Measurements from ENCODE around the gene DTYMK. TPM values are rescaled to one million over a fixed set of nuclear protein-coding genes. Genes with fewer than 3 reads are reported as not detected.

DTYMK gene
- total and polyA plus RNA-seq, 10 of the 15 experiments (the other 5 are each of a cell fraction or from before 2014, with no cell fraction given): 7.0 to 220 (median 59.3) TPM

DNA sequence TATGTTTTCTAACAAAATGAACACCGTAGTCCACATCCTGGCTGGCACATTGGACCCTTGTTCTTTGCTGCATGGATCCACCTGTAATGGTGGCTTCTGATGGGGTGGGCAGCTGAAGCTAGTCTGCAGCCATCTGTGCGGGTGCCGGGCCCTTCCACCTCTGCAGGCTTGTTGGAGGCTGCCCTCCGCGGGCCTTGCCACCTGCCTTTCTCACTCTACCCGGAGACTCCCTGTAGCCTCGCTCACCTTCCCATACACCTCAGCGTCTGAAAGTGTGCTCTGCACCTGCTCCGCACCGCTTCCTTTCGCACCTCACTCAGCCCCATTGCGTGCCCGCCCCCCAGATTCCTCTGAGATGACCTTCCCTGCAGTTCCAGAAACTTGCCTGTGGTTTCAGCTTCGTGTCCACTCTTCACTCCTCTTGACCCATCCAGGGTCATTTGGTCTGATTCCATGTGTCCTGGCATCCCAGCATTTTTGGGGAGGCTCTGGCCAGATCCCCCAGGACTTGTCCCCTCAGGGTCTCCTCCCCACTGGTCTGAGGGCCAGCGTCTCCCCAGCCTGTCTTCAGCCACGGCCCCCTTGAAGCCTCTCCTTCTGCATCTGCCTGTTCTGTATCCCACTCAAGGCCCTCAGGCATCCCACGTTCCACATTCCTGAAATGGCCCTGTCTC is 31.0 kb downstream of the DTYMK start (continued):
- no peak for TF ChIP-seq SMAD1 (IDR thresholded peaks at IDR 0.05; ENCODE audit: low read depth, partially characterized antibody)
- no peak for TF ChIP-seq MEF2A (IDR thresholded peaks at IDR 0.05; ENCODE audit: insufficient read depth, low read depth, low read length)
- TF ChIP-seq NFIC (IDR thresholded peaks at IDR 0.05; ENCODE audit: low read depth, low read length): no peak
- no peak for TF ChIP-seq ASH2L (IDR thresholded peaks at IDR 0.05; ENCODE audit: borderline replicate concordance, low read depth)
- TF ChIP-seq, protein P1, sequence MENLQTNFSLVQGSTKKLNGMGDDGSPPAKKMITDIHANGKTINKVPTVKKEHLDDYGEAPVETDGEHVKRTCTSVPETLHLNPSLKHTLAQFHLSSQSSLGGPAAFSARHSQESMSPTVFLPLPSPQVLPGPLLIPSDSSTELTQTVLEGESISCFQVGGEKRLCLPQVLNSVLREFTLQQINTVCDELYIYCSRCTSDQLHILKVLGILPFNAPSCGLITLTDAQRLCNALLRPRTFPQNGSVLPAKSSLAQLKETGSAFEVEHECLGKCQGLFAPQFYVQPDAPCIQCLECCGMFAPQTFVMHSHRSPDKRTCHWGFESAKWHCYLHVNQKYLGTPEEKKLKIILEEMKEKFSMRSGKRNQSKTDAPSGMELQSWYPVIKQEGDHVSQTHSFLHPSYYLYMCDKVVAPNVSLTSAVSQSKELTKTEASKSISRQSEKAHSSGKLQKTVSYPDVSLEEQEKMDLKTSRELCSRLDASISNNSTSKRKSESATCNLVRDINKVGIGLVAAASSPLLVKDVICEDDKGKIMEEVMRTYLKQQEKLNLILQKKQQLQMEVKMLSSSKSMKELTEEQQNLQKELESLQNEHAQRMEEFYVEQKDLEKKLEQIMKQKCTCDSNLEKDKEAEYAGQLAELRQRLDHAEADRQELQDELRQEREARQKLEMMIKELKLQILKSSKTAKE (IDR thresholded peaks at IDR 0.05; ENCODE audit: low read depth, poor library complexity, severe bottlenecking): no peak

DNA sequence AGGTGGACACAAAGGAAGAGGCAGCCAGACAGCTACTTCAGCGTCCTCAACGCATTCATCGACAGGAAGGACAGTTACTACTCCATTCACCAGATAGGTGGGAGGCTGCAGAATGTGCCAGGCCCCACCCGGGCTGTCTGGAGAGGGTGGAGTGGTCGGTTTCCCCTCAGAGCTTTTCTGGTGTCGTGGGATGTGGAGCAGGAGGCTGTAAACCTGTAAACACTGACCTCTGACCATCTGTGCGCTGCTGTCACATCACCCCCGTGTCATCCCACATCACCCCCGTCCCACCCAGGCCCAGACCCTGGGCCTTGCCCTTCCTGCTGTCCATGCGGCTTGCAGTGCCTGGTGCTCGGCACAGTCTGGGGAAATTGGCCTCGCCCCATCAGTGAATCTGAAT is 32.1 kb downstream of the DTYMK start:
- peaks cover 14 to 39% of the 10 kb centered on the region in 2 experiments for H3K36me3 ChIP-seq (ENCODE audit: control insufficient read depth in 2 of 2, insufficient read depth in 2 of 2, low read length in 1 of 2)
- H3K9me3 ChIP-seq (replicated peaks; ENCODE audit: control insufficient read depth, insufficient read depth, low read length): no peaks in the 10 kb centered on the region
- no peaks in the 10 kb centered on the region for H3K4me1 ChIP-seq (ENCODE audit: control insufficient read depth, insufficient read depth, low read length)
- no peak overlapping the region for H3K4me2 ChIP-seq (ENCODE audit: control insufficient read depth, insufficient read depth)
- no peak overlapping the region for H3K27ac ChIP-seq (ENCODE audit: control insufficient read depth, insufficient read depth)
- H3K4me3 ChIP-seq: no peak overlapping the region
- ChIA-PET SMC1A (ENCODE audit: uncharacterized antibody, unreplicated experiment) (interaction anchor here (0.6 kb wide), 1 partner anchor 137 kb away, joined by 3 read pairs; no protein-coding TSS in a partner anchor), CTCF (interaction anchor here (0.6 kb wide), 3 partner anchors 147 to 221 kb away, joined by 3 to 5 read pairs (median 3); no protein-coding TSS in a partner anchor), POLR2A (interaction anchor here (0.7 kb wide), 2 partner anchors 32 to 337 kb away, joined by 5 to 6 read pairs; no protein-coding TSS in a partner anchor), RAD21 (ENCODE audit: unreplicated experiment) (no interaction called here)
- DNase-seq (ENCODE audit: low read depth, low spot score) (no peak), ATAC-seq (no peak), FAIRE-seq (no peak)
- intact Hi-C loops (cut with micrococcal nuclease; ENCODE audit: unreplicated experiment): no loop called here
- no peak overlapping the region for H2AFZ ChIP-seq (ENCODE audit: control insufficient read depth, low read depth, low read length)
- WGBS (ENCODE audit: insufficient coverage, insufficient replicate concordance, low lambda C conversion rate, missing lambda C conversion rate): 98% methylated on average over 12 of the region's 12 CpGs
- no TSS peak for BruUV-seq (replicated peaks)
- TF ChIP-seq NR2F1 (conservative IDR thresholded peaks at IDR 0.05): no peak
- H3K27me3 ChIP-seq (replicated peaks in 1 of 2; ENCODE audit: control insufficient read depth in 2 of 2, insufficient read depth in 2 of 2, low read length in 1 of 2): no peaks in the 10 kb centered on the region
- H4K20me1 ChIP-seq (ENCODE audit: control insufficient read depth, insufficient read depth): no peaks in the 10 kb centered on the region
- no peak overlapping the region for H3K9ac ChIP-seq (ENCODE audit: control insufficient read depth, insufficient read depth, low read length)
- H3K79me2 ChIP-seq (ENCODE audit: control insufficient read depth, insufficient read depth, low read length): no peaks in the 10 kb centered on the region
- in situ Hi-C loops (cut with MboI): loop anchor here (10.0 kb wide), 1 partner anchor 800 kb away; no protein-coding TSS in a partner anchor

Measured in GM12878 (cell line).